ENCODE data around the gene RPL36. TPM values are rescaled to one million over a fixed set of nuclear protein-coding genes. Genes with fewer than 3 reads are reported as not detected.

The RPL36 gene
- total and polyA plus RNA-seq, 2 of the 8 experiments (the other 6 are each of a cell fraction or from before 2014, with no cell fraction given): 951 to 1,075 TPM

- no peak for TF ChIP-seq CHD2 (IDR thresholded peaks at IDR 0.05; ENCODE audit: low read length)
- TF ChIP-seq MAFK (IDR thresholded peaks at IDR 0.05; ENCODE audit: low read depth, low read length): no peak; the same call in 1 of the 2 replicates
- no peak for TF ChIP-seq SP2 (IDR thresholded peaks at IDR 0.05; ENCODE audit: low read length)
- TF ChIP-seq JUN (IDR thresholded peaks at IDR 0.05; ENCODE audit: low read depth, low read length): no peak
- peak; percentile 98 for TF ChIP-seq PHF8 (conservative IDR thresholded peaks at IDR 0.05; ENCODE audit: low read depth, low read length)
- peak; percentile 75 for TF ChIP-seq KDM4A (IDR thresholded peaks at IDR 0.05; ENCODE audit: low read depth, low read length, severe bottlenecking)
- TF ChIP-seq POLR2A (IDR thresholded peaks at IDR 0.05; ENCODE audit: control extremely low read depth in 1 of 2, low read depth in 2 of 2, low read length in 2 of 2): peak; percentile 85 to 91
- TF ChIP-seq CTBP2 (IDR thresholded peaks at IDR 0.05; ENCODE audit: borderline replicate concordance, insufficient read depth, insufficient read length, low read length): no peak
- peak; percentile 17; the same call in 1 of the 2 replicates for TF ChIP-seq EGR1 (IDR thresholded peaks at IDR 0.05; ENCODE audit: borderline replicate concordance, low read depth, low read length)
- TF ChIP-seq GABPA (IDR thresholded peaks at IDR 0.05; ENCODE audit: borderline replicate concordance, insufficient read depth, low read length): peak; percentile 82; the same call in 1 of the 2 replicates
- TF ChIP-seq RXRA (IDR thresholded peaks at IDR 0.05; ENCODE audit: insufficient read depth, low read depth, low read length): no peak
- no peak for TF ChIP-seq KDM1A (IDR thresholded peaks at IDR 0.05; ENCODE audit: borderline replicate concordance, low read length)
- TF ChIP-seq GTF2F1 (IDR thresholded peaks at IDR 0.05; ENCODE audit: borderline replicate concordance, low read depth, low read length): no peak
- TF ChIP-seq E2F6 (IDR thresholded peaks at IDR 0.05): peak; percentile 80
- TF ChIP-seq USF2 (IDR thresholded peaks at IDR 0.05; ENCODE audit: low read length): peak; percentile 96
- TF ChIP-seq CBX5 (IDR thresholded peaks at IDR 0.05; ENCODE audit: low read depth, low read length): no peak
- no peak for TF ChIP-seq BACH1 (IDR thresholded peaks at IDR 0.05; ENCODE audit: low read length)
- peak; percentile 97 for TF ChIP-seq YY1 (IDR thresholded peaks at IDR 0.05; ENCODE audit: low read depth, low read length)
- no peak for TF ChIP-seq CEBPB (IDR thresholded peaks at IDR 0.05; ENCODE audit: low read depth, low read length)
- TF ChIP-seq SRF (IDR thresholded peaks at IDR 0.05; ENCODE audit: low read depth, low read length): peak; percentile 65; the same call in 1 of the 2 replicates
- TF ChIP-seq CBX8 (IDR thresholded peaks at IDR 0.05; ENCODE audit: borderline replicate concordance, low read depth, low read length): no peak
- peak; percentile 85 for TF ChIP-seq TBP (IDR thresholded peaks at IDR 0.05; ENCODE audit: low read depth, low read length)
- no peak for TF ChIP-seq POU5F1 (IDR thresholded peaks at IDR 0.05; ENCODE audit: low read depth, low read length)
These were observed 30.1 kb downstream of the RPL36 start, which contains the start of the genes CATSPERD and LONP1 (continued) for GRCh38 chr19:5719961-5720790.
